Nephron progenitor cell (in vitro differentiated cells): Measurements from ENCODE around the gene RFLNA.

ENCODE experiments used
- DNase-seq: peaks from one replicate; pipeline ENCODE4 v3.0.0; 2021
- H3K27ac Mint-ChIP-seq: 2 replicates; pipeline ENCODE4 v1.8.0; 2021; ENCODE audit warnings: mild to moderate bottlenecking, moderate library complexity, mixed read lengths
- H3K27me3 Mint-ChIP-seq: 2 replicates; pipeline ENCODE4 v1.8.0; 2021; ENCODE audit warnings: mild to moderate bottlenecking, low read depth, mixed read lengths; ENCODE audit not compliant: poor library complexity
- H3K36me3 Mint-ChIP-seq: 2 replicates; pipeline ENCODE4 v1.8.0; 2021; ENCODE audit warnings: low read depth, mixed read lengths
- H3K4me1 Mint-ChIP-seq: 2 replicates; pipeline ENCODE4 v1.8.0; 2021; ENCODE audit warnings: mixed read lengths
- H3K4me3 Mint-ChIP-seq: 2 replicates; pipeline ENCODE4 v1.8.0; 2021; ENCODE audit warnings: mild to moderate bottlenecking, moderate library complexity, mixed read lengths
- H3K9me3 Mint-ChIP-seq: 2 replicates; pipeline ENCODE4 v1.8.0; 2021; ENCODE audit warnings: mild to moderate bottlenecking, moderate library complexity, mixed read lengths
- CTCF ChIP-seq: fragments of 200-600 bp; sonication (generic); IDR thresholded peaks from 2 replicates; pipeline ENCODE4 v1.5.0; 2021; ENCODE audit warnings: antibody characterized with exemption

Gene RFLNA

GRCh38 chr12:124324803-124325705, 30.2 kb downstream of the RFLNA start:
- no peak for DNase-seq
- Mint-ChIP-seq H3K4me3 (no peak overlapping the region), H3K27me3 (peaks cover 3% of the 10 kb centered on the region), H3K27ac (no peak overlapping the region), H3K9me3 (peaks cover 26% of the 10 kb centered on the region), H3K36me3 (peaks cover 22% of the 10 kb centered on the region), H3K4me1 (peaks cover 36% of the 10 kb centered on the region)
- no peak for TF ChIP-seq CTCF

GRCh38 chr12:124326104-124326503, 31.2 kb downstream of the RFLNA start:
- no peak for TF ChIP-seq CTCF
- peaks cover 37% of the 10 kb centered on the region for H3K4me1 Mint-ChIP-seq
- H3K27me3 Mint-ChIP-seq: no peaks in the 10 kb centered on the region
- H3K4me3 Mint-ChIP-seq: no peak overlapping the region
- H3K9me3 Mint-ChIP-seq: peaks cover 26% of the 10 kb centered on the region
- H3K36me3 Mint-ChIP-seq: peaks cover 22% of the 10 kb centered on the region
- H3K27ac Mint-ChIP-seq: no peak overlapping the region
- no peak for DNase-seq

GRCh38 chr12:124326871-124327270, 32.0 kb downstream of the RFLNA start:
- Mint-ChIP-seq H3K4me1 (peaks cover 37% of the 10 kb centered on the region), H3K27ac (peak overlapping the region; percentile 77), H3K4me3 (no peak overlapping the region), H3K27me3 (no peaks in the 10 kb centered on the region), H3K36me3 (peaks cover 22% of the 10 kb centered on the region), H3K9me3 (peaks cover 26% of the 10 kb centered on the region)
- no peak for TF ChIP-seq CTCF
- DNase-seq: no peak

- TF ChIP-seq CTCF: no peak
- H3K27me3 Mint-ChIP-seq: no peaks in the 10 kb centered on the region
- peaks cover 37% of the 10 kb centered on the region for H3K4me1 Mint-ChIP-seq
- H3K9me3 Mint-ChIP-seq: peaks cover 23% of the 10 kb centered on the region
- DNase-seq: no peak
- peak overlapping the region; percentile 52 for H3K4me3 Mint-ChIP-seq
- peak overlapping the region; percentile 77 for H3K27ac Mint-ChIP-seq
- H3K36me3 Mint-ChIP-seq: peaks cover 22% of the 10 kb centered on the region
Measured at GRCh38 chr12:124327362-124328043, 32.6 kb downstream of the RFLNA start.

- Mint-ChIP-seq H3K27me3 (no peaks in the 10 kb centered on the region), H3K27ac (no peak overlapping the region), H3K9me3 (peaks cover 21% of the 10 kb centered on the region), H3K4me3 (peak overlapping the region; percentile 52), H3K4me1 (peaks cover 37% of the 10 kb centered on the region), H3K36me3 (peaks cover 22% of the 10 kb centered on the region)
- DNase-seq: no peak
- TF ChIP-seq CTCF: no peak
Measured at GRCh38 chr12:124328116-124328515, 33.2 kb downstream of the RFLNA start.
